Measurements from ENCODE around the gene BRINP3. TPM values are rescaled to one million over a fixed set of nuclear protein-coding genes. Genes with fewer than 3 reads are reported as not detected.

BRINP3 gene
- total and polyA plus RNA-seq, 2 of the 13 experiments (the other 11 are each of a cell fraction or from before 2014, with no cell fraction given) = not detected

DNA sequence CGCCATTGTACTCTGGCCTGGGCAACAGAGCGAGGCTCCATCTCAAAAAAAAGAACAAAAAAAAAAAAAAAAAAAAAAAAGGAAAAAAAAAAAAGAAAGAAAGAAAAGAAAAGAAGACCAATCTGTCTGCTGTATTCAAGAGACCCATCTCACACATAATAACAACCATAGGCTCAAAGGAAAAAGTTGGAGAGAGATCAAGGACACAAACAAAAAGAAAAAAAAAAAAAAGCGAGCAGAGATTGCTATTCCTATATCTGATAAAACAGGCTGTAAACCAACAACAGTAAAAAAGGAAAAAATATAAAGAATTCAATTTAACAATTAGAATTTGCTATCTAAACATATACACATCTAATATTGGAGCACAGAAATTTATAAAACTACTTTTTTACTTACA lies 150.4 kb downstream of the BRINP3 start:
- Histone ChIP-seq H3K27me3 (ENCODE audit: control insufficient read depth in 1 of 2, insufficient read depth in 2 of 2, low read length in 2 of 2) (no peaks in the 10 kb centered on the region), H3K4me1 (ENCODE audit: insufficient read depth, low read length) (no peaks in the 10 kb centered on the region), H3K27ac (ENCODE audit: extremely low read length, insufficient read depth, low read length) (no peak overlapping the region), H2AFZ (ENCODE audit: low read length) (no peak overlapping the region), H3K79me2 (ENCODE audit: insufficient read depth, low read length) (no peaks in the 10 kb centered on the region), H3K4me2 (ENCODE audit: low read depth, low read length) (no peak overlapping the region), H3K4me3 (replicated peaks in 1 of 3; ENCODE audit: insufficient read depth in 1 of 3, low read depth in 2 of 3, low read length in 3 of 3) (no peak overlapping the region), H3K9ac (ENCODE audit: insufficient read depth, low read depth, low read length) (no peak overlapping the region), H4K20me1 (ENCODE audit: insufficient read depth, low read length) (no peaks in the 10 kb centered on the region), H3K9me3 (ENCODE audit: low read length) (no peaks in the 10 kb centered on the region), H3K36me3 (replicated peaks in 1 of 2; ENCODE audit: control insufficient read depth in 1 of 2, insufficient read depth in 2 of 2, low read length in 2 of 2) (no peaks in the 10 kb centered on the region)
- WGBS (ENCODE audit: low lambda C conversion rate) = 4% methylated on average over 3 of the region's 3 CpGs
- intact Hi-C loops (cut with micrococcal nuclease; ENCODE audit: unreplicated experiment) (no loop called here), in situ Hi-C loops (cut with HindIII; ENCODE audit: extremely low pct_ligation_motif_present, low pct_unique_long_range_greater_than_20kb) (no loop called here)
- no TSS peak for BruUV-seq (replicated peaks)
- CTCF ChIA-PET (ENCODE audit: low intra/inter-chr PET ratio, low total read pairs) = no interaction called here
- DNase-seq (ENCODE audit: low spot score) (no peak), FAIRE-seq (no peak), ATAC-seq (no peak)
- TF ChIP-seq AGO1 (IDR thresholded peaks at IDR 0.05; ENCODE audit: low read depth, low read length, poor library complexity, severe bottlenecking) (no peak), POLR2AphosphoS2 (IDR thresholded peaks at IDR 0.05; ENCODE audit: low read depth, low read length) (no peak), THAP11 (CRISPR knock-in tag; IDR thresholded peaks at IDR 0.05) (no peak), LCORL (IDR thresholded peaks at IDR 0.05) (no peak), LCORL (CRISPR knock-in tag; IDR thresholded peaks at IDR 0.05) (no peak), ZNF121 (CRISPR knock-in tag; IDR thresholded peaks at IDR 0.05) (no peak), ATF7 (IDR thresholded peaks at IDR 0.05) (no peak), ATF7 (CRISPR knock-in tag; IDR thresholded peaks at IDR 0.05) (no peak), MEIS2 (CRISPR knock-in tag; IDR thresholded peaks at IDR 0.05) (no peak)
- TF ChIP-seq, protein P1, sequence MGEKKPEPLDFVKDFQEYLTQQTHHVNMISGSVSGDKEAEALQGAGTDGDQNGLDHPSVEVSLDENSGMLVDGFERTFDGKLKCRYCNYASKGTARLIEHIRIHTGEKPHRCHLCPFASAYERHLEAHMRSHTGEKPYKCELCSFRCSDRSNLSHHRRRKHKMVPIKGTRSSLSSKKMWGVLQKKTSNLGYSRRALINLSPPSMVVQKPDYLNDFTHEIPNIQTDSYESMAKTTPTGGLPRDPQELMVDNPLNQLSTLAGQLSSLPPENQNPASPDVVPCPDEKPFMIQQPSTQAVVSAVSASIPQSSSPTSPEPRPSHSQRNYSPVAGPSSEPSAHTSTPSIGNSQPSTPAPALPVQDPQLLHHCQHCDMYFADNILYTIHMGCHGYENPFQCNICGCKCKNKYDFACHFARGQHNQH (CRISPR knock-in tag; IDR thresholded peaks at IDR 0.05) = no peak
- POLR2A ChIA-PET = no interaction called here

DNA sequence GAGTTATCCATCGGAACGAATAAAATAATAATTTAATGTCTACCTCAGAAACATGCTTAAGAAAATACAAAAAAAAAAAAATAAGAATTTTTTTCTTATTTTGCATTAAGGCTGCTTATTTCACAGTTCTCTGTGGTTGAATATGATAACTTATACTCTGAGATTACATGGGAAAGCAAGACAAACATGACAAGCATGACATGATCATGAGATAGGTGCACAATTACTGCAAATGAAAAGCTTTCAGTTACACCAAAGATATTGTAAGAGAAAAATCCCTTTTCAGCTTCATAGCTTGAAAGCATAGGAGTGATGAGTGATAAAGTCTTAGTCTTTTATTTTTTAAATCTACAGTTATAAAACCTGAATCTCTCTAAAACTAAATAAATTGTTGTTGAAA lies 154.1 kb downstream of the BRINP3 start:
- in situ Hi-C loops (cut with HindIII; ENCODE audit: extremely low pct_ligation_motif_present, low pct_unique_long_range_greater_than_20kb) = no loop called here

More for the DNA sequence above, 154.1 kb downstream of the BRINP3 start:
- H2AFZ ChIP-seq (ENCODE audit: low read length) = no peak overlapping the region
- no peaks in the 10 kb centered on the region for H4K20me1 ChIP-seq (ENCODE audit: insufficient read depth, low read length)
- WGBS (ENCODE audit: low lambda C conversion rate) = 1% methylated on average over 2 of the region's 2 CpGs
- no peaks in the 10 kb centered on the region for H3K9me3 ChIP-seq (ENCODE audit: low read length)
- no peaks in the 10 kb centered on the region for H3K4me1 ChIP-seq (ENCODE audit: insufficient read depth, low read length)
- FAIRE-seq (no peak), DNase-seq (ENCODE audit: low spot score) (no peak), ATAC-seq (no peak)
- H3K27ac ChIP-seq (ENCODE audit: extremely low read length, insufficient read depth, low read length) = no peak overlapping the region
- H3K4me3 ChIP-seq (replicated peaks in 1 of 3; ENCODE audit: insufficient read depth in 1 of 3, low read depth in 2 of 3, low read length in 3 of 3) = no peak overlapping the region
- no peak overlapping the region for H3K9ac ChIP-seq (ENCODE audit: insufficient read depth, low read depth, low read length)
- H3K27me3 ChIP-seq (ENCODE audit: control insufficient read depth in 1 of 2, insufficient read depth in 2 of 2, low read length in 2 of 2) = no peaks in the 10 kb centered on the region
- no TSS peak for BruUV-seq (replicated peaks)
- no peak overlapping the region for H3K4me2 ChIP-seq (ENCODE audit: low read depth, low read length)
- no peaks in the 10 kb centered on the region for H3K79me2 ChIP-seq (ENCODE audit: insufficient read depth, low read length)
- H3K36me3 ChIP-seq (replicated peaks in 1 of 2; ENCODE audit: control insufficient read depth in 1 of 2, insufficient read depth in 2 of 2, low read length in 2 of 2) = no peaks in the 10 kb centered on the region
- intact Hi-C loops (cut with micrococcal nuclease; ENCODE audit: unreplicated experiment) = no loop called here
- ChIA-PET POLR2A (no interaction called here), CTCF (ENCODE audit: low intra/inter-chr PET ratio, low total read pairs) (no interaction called here)
- TF ChIP-seq, protein P2, sequence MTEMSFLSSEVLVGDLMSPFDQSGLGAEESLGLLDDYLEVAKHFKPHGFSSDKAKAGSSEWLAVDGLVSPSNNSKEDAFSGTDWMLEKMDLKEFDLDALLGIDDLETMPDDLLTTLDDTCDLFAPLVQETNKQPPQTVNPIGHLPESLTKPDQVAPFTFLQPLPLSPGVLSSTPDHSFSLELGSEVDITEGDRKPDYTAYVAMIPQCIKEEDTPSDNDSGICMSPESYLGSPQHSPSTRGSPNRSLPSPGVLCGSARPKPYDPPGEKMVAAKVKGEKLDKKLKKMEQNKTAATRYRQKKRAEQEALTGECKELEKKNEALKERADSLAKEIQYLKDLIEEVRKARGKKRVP (CRISPR knock-in tag; IDR thresholded peaks at IDR 0.05) = no peak
- TF ChIP-seq RAD51 (IDR thresholded peaks at IDR 0.05; ENCODE audit: borderline replicate concordance) (no peak), RFX3 (CRISPR knock-in tag; IDR thresholded peaks at IDR 0.05) (no peak)
